Mesenchymal stem cell (in vitro differentiated cells and primary cell): ENCODE measurements around the gene USP17L27.
"Not testable (repeated sequence)": the region's sequence is repeated elsewhere in the genome, so short reads cannot be mapped to it uniquely, and the experiment has no call there.

Source experiments
- DNase-seq: peaks from one replicate; pipeline ENCODE4 v3.0.0-alpha.2; 2013
- H2AFZ ChIP-seq: one replicate; pipeline ENCODE4 v1.6.1; 2013; ENCODE audit warnings: low read depth, mild to moderate bottlenecking, control low read depth, inconsistent platforms, low read length, moderate library complexity
- H2AK5ac ChIP-seq: 2 replicates; pipeline ENCODE4 v1.6.1; 2013; ENCODE audit warnings: low read length, moderate library complexity, mild to moderate bottlenecking, inconsistent platforms; ENCODE audit not compliant: severe bottlenecking
- H2BK120ac ChIP-seq: one replicate; pipeline ENCODE4 v1.6.1; 2013; ENCODE audit warnings: low read depth, mild to moderate bottlenecking, inconsistent platforms, low read length, moderate library complexity
- H2BK12ac ChIP-seq, 2 experiments: one replicate each; pipeline ENCODE4 v1.6.1; 2013; ENCODE audit warnings: inconsistent platforms in 2 of 2, low read length in 2 of 2, mild to moderate bottlenecking in 2 of 2, moderate library complexity in 2 of 2, control low read depth in 1 of 2
- H2BK15ac ChIP-seq: one replicate; pipeline ENCODE4 v1.6.1; 2013; ENCODE audit warnings: mild to moderate bottlenecking, low read depth, inconsistent platforms; ENCODE audit not compliant: poor library complexity, severe bottlenecking
- H2BK5ac ChIP-seq: 2 replicates; pipeline ENCODE4 v1.6.1; 2013; ENCODE audit warnings: low read depth, mild to moderate bottlenecking, low read length, control low read depth, inconsistent platforms; ENCODE audit not compliant: poor library complexity, severe bottlenecking
- H3K14ac ChIP-seq, 2 experiments: one replicate each; pipeline ENCODE4 v1.6.1; 2013; ENCODE audit warnings: inconsistent platforms in 2 of 2, low read length in 2 of 2, control low read depth in 1 of 2, mild to moderate bottlenecking in 1 of 2, moderate library complexity in 1 of 2
- H3K18ac ChIP-seq, 2 experiments: one replicate each; pipeline ENCODE4 v1.6.1; 2013; ENCODE audit warnings: inconsistent platforms in 2 of 2, low read length in 2 of 2, control low read depth in 1 of 2, low read depth in 1 of 2, mild to moderate bottlenecking in 1 of 2
- H3K23ac ChIP-seq, 2 experiments: one replicate each; pipeline ENCODE4 v1.6.1; 2013; ENCODE audit warnings: inconsistent platforms in 2 of 2, low read length in 2 of 2, mild to moderate bottlenecking in 2 of 2, moderate library complexity in 2 of 2, control low read depth in 1 of 2
- H3K27ac ChIP-seq: 2 replicates; pipeline ENCODE4 v1.5.1; 2013; ENCODE audit warnings: mild to moderate bottlenecking, moderate library complexity, low read length, control low read depth, inconsistent platforms; ENCODE audit not compliant: poor library complexity, severe bottlenecking
- H3K27me3 ChIP-seq, 2 experiments: 2 replicates each; pipeline versions ENCODE4 v1.6.1 to v1.7.0; 2013; ENCODE audit warnings: low read length in 2 of 2, mild to moderate bottlenecking in 2 of 2, moderate library complexity in 2 of 2, control low read depth in 1 of 2, inconsistent platforms in 1 of 2; ENCODE audit not compliant: control insufficient read depth in 1 of 2, insufficient read depth in 1 of 2
- H3K36me3 ChIP-seq, 2 experiments: 2 replicates each; pipeline versions ENCODE4 v1.6.1 to v1.7.0; 2013; ENCODE audit warnings: low read length in 2 of 2, control low read depth in 1 of 2, inconsistent platforms in 1 of 2, low read depth in 1 of 2, mild to moderate bottlenecking in 1 of 2; ENCODE audit not compliant: insufficient read depth in 2 of 2, control insufficient read depth in 1 of 2
- H3K4ac ChIP-seq, 2 experiments: one replicate each; pipeline ENCODE4 v1.6.1; 2013; ENCODE audit warnings: inconsistent platforms in 2 of 2, low read length in 2 of 2, mild to moderate bottlenecking in 2 of 2, moderate library complexity in 2 of 2, control low read depth in 1 of 2, low read depth in 1 of 2
- H3K4me1 ChIP-seq: 2 replicates; pipeline ENCODE4 v1.6.1; 2013; ENCODE audit warnings: low read depth, low read length, control low read depth; ENCODE audit not compliant: control insufficient read depth, insufficient read depth
- H3K4me2 ChIP-seq: 2 replicates; pipeline ENCODE4 v1.6.1; 2013; ENCODE audit warnings: low read length, mild to moderate bottlenecking, inconsistent platforms; ENCODE audit not compliant: poor library complexity, severe bottlenecking
- H3K4me3 ChIP-seq, 2 experiments: 2 replicates each; pipeline versions ENCODE4 v1.5.1 to v1.7.0; 2013; ENCODE audit warnings: low read length in 2 of 2, mild to moderate bottlenecking in 2 of 2, control low read depth in 1 of 2, low read depth in 1 of 2; ENCODE audit not compliant: insufficient read depth in 1 of 2
- H3K79me1 ChIP-seq: replicated peaks from 2 replicates; pipeline ENCODE4 v1.6.1; 2013; ENCODE audit warnings: mild to moderate bottlenecking, control low read depth, low read length, inconsistent platforms; ENCODE audit not compliant: poor library complexity, severe bottlenecking
- H3K9ac ChIP-seq: 2 replicates; pipeline ENCODE4 v1.7.0; 2013; ENCODE audit warnings: mild to moderate bottlenecking, low read length, moderate library complexity
- H3K9me3 ChIP-seq: 2 replicates; pipeline ENCODE4 v1.7.0; 2013; ENCODE audit warnings: mild to moderate bottlenecking, low read length; ENCODE audit not compliant: control insufficient read depth
- H4K8ac ChIP-seq: one replicate; pipeline ENCODE4 v1.6.1; 2013; ENCODE audit warnings: inconsistent platforms, mild to moderate bottlenecking, low read length, moderate library complexity
- H4K91ac ChIP-seq: one replicate; pipeline ENCODE4 v1.6.1; 2013; ENCODE audit warnings: mild to moderate bottlenecking, low read length, inconsistent platforms
- WGBS: methylation state at CpG from one replicate; pipeline ENCODE4 v1.1.7; 2013; ENCODE audit warnings: mixed read lengths; 5-methylcytosine and 5-hydroxymethylcytosine counted together

Gene USP17L27

DNA sequence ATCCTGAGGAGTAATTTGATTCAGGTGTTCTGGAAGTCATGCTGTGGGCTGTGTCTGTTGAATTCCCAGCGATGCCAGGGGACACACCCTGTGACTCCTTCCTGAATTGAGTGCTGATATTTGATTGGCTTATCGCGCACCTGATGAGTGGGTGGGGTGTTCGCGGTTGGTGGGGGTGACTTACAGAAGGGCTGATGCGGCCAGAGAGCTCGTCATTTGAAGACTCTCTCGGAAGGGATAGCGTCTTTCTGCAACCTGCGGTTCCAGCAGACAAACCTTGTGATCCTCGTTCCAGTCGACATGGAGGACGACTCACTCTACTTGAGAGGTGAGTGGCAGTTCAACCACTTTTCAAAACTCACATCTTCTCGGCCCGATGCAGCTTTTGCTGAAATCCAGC is 9.4 kb downstream of the USP17L27 start, which contains the start of gene USP17L29:
Gene USP17L29 (plus strand): TSS at position 301 of the 400 bp plus-strand sequence. CDS start 0 bp downstream, at position 301.
- H2BK120ac ChIP-seq, H2AFZ ChIP-seq, H3K27me3 ChIP-seq, H3K4ac ChIP-seq, H3K9me3 ChIP-seq, H3K27ac ChIP-seq, H3K23ac ChIP-seq, H3K4me3 ChIP-seq, H3K36me3 ChIP-seq, H3K18ac ChIP-seq, H3K14ac ChIP-seq, H3K4me1 ChIP-seq, H2BK12ac ChIP-seq, H2AK5ac ChIP-seq, H2BK5ac ChIP-seq, H3K79me1 ChIP-seq, DNase-seq, H2BK15ac ChIP-seq, H3K9ac ChIP-seq, H3K4me2 ChIP-seq, H4K91ac ChIP-seq, H4K8ac ChIP-seq: not testable (repeated sequence)
- WGBS: no CpG with 5 or more reads among the region's 15 CpGs

DNA sequence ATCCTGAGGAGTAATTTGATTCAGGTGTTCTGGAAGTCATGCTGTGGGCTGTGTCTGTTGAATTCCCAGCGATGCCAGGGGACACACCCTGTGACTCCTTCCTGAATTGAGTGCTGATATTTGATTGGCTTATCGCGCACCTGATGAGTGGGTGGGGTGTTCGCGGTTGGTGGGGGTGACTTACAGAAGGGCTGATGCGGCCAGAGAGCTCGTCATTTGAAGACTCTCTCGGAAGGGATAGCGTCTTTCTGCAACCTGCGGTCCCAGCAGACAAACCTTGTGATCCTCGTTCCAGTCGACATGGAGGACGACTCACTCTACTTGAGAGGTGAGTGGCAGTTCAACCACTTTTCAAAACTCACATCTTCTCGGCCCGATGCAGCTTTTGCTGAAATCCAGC is 18.9 kb downstream of the USP17L27 start, which contains the start of gene USP17L30:
Gene USP17L30 (plus strand): TSS at position 301 of the 400 bp plus-strand sequence. CDS start 0 bp downstream, at position 301.
- H2AK5ac ChIP-seq, H2BK5ac ChIP-seq, H3K4me1 ChIP-seq, H4K91ac ChIP-seq, H3K18ac ChIP-seq, H3K23ac ChIP-seq, H2BK120ac ChIP-seq, H3K79me1 ChIP-seq, H3K9ac ChIP-seq, H3K36me3 ChIP-seq, H3K9me3 ChIP-seq, H3K4ac ChIP-seq, H2AFZ ChIP-seq, H4K8ac ChIP-seq, H3K14ac ChIP-seq, H2BK15ac ChIP-seq, H3K4me2 ChIP-seq, DNase-seq, H2BK12ac ChIP-seq, H3K27me3 ChIP-seq, H3K27ac ChIP-seq, H3K4me3 ChIP-seq: not testable (repeated sequence)
- no CpG with 5 or more reads among the region's 15 CpGs for WGBS

DNA sequence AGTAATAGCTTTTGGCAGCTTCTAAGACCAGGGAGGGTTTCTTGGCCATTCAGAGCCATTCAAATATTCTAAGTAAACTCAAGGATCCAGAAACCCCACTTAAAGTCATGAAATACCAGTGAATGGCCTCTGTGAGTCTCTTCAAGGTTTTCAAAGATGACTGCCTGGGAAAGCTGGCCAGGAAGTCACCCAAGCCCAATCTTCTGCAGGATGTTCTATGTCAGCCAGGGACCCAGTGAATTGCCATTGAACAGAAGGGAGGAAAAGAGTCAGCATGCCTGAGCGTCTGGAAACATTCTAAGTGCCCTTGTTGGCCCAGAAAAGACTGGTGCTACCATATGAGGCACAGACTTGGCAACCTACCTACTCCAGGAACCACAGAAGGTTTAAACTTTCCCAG is 35.9 kb downstream of the USP17L27 start:
- not testable (repeated sequence) for H3K79me1 ChIP-seq, H2BK12ac ChIP-seq, H3K14ac ChIP-seq, H4K91ac ChIP-seq, H2BK15ac ChIP-seq, H3K18ac ChIP-seq, H3K4me2 ChIP-seq, H3K9me3 ChIP-seq, H3K36me3 ChIP-seq, H3K9ac ChIP-seq, H3K27ac ChIP-seq, H3K4me3 ChIP-seq, H3K27me3 ChIP-seq, H2BK5ac ChIP-seq, DNase-seq, H3K4ac ChIP-seq, H3K4me1 ChIP-seq, H2AFZ ChIP-seq, H2AK5ac ChIP-seq, H2BK120ac ChIP-seq, H4K8ac ChIP-seq, H3K23ac ChIP-seq
- 13% methylated on average over 1 of the region's 1 CpG for WGBS

DNA sequence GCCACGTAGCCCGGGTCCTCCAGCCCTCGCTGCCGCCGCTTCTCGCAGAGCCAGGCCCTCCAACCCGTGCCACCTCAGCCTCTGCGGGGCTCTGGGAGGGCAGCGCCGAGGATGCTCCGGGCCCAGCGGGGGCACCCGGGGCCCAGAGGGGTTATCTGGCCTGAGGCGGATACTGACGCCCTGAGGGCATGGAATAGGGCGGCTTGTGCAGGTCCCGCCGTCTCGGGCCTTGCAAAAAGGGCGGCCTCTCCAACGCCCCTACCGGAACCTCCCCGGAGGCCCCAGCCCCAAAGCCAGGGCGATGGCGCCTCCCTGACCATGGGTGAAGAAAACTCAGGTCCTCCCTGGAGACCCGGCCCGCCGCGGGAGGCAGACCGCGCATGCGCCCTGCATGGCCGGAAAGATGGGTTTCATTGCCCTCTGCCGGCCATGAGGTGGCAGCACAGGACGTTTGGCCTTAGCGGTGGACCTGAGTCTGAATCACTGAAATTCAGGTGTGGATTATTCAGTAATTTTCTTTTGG is 37.1 kb downstream of the USP17L27 start:
- not testable (repeated sequence) for H2BK12ac ChIP-seq, H3K27ac ChIP-seq, H3K4me1 ChIP-seq, H3K18ac ChIP-seq, H3K27me3 ChIP-seq, H3K14ac ChIP-seq, H3K9me3 ChIP-seq, H4K91ac ChIP-seq, H3K36me3 ChIP-seq, DNase-seq, H3K4me2 ChIP-seq, H3K79me1 ChIP-seq, H3K23ac ChIP-seq, H3K4ac ChIP-seq, H2BK120ac ChIP-seq, H2BK15ac ChIP-seq, H4K8ac ChIP-seq, H2AK5ac ChIP-seq, H2BK5ac ChIP-seq, H2AFZ ChIP-seq
- Histone ChIP-seq H3K4me3 (peak overlapping the region in 1 of 2 experiments; percentile 61), H3K9ac (peak overlapping the region; percentile 49)
- 84% methylated on average over 18 of the region's 36 CpGs for whole genome bisulfite sequencing
